Measurements from ENCODE around the gene CSGALNACT2. TPM values are rescaled to one million over a fixed set of nuclear protein-coding genes. Genes with fewer than 3 reads are reported as not detected.
A peak's percentile ranks its signal among the peaks of the same experiment; 100 is the strongest.

The CSGALNACT2 gene
- total and polyA plus RNA-seq, 2 of the 13 experiments (the other 11 are each of a cell fraction or from before 2014, with no cell fraction given) = 3.3 to 7.1 TPM

- TF ChIP-seq DZIP1 (CRISPR knock-in tag; IDR thresholded peaks at IDR 0.05) = no peak
- no peak for TF ChIP-seq GATAD1 (CRISPR knock-in tag; IDR thresholded peaks at IDR 0.05)
- TF ChIP-seq ASH2L (IDR thresholded peaks at IDR 0.05; ENCODE audit: insufficient read length, low read depth, low read length) = peak; percentile 30
- TF ChIP-seq RORA (CRISPR knock-in tag; IDR thresholded peaks at IDR 0.05) = no peak
- no peak for TF ChIP-seq ATF3 (CRISPR knock-in tag; IDR thresholded peaks at IDR 0.05)
- no peak for TF ChIP-seq RAD21 (CRISPR knock-in tag; IDR thresholded peaks at IDR 0.05)
- TF ChIP-seq ZFAT (CRISPR knock-in tag; conservative IDR thresholded peaks at IDR 0.05) = no peak
- TF ChIP-seq CREB1 (IDR thresholded peaks at IDR 0.05) = peak; percentile 45; the same call in 1 of the 2 replicates
- no peak for TF ChIP-seq CREB1 (CRISPR knock-in tag; IDR thresholded peaks at IDR 0.05)
- no peak for TF ChIP-seq ZNF816 (CRISPR knock-in tag; IDR thresholded peaks at IDR 0.05; ENCODE audit: borderline replicate concordance)
- TF ChIP-seq CC2D1A (CRISPR knock-in tag; IDR thresholded peaks at IDR 0.05) = no peak
- no peak for TF ChIP-seq ZNF20 (CRISPR knock-in tag; IDR thresholded peaks at IDR 0.05)
- peak; percentile 26; the same call in 1 of the 2 replicates for TF ChIP-seq MYPOP (CRISPR knock-in tag; IDR thresholded peaks at IDR 0.05)
- no peak for TF ChIP-seq ZFP1 (CRISPR knock-in tag; IDR thresholded peaks at IDR 0.05)
- 0 out of 2 replicates have a peak, but pooled peaks have one; percentile 11 for TF ChIP-seq HINFP (CRISPR knock-in tag; IDR thresholded peaks at IDR 0.05; ENCODE audit: low read depth)
- TF ChIP-seq SAP130 (CRISPR knock-in tag; IDR thresholded peaks at IDR 0.05; ENCODE audit: low read depth) = 0 out of 2 replicates have a peak, but pooled peaks have one; percentile 9
- TF ChIP-seq ZBTB7A (CRISPR knock-in tag; IDR thresholded peaks at IDR 0.05) = no peak
Measured at GRCh38 chr10:43138757-43139241, 554 bp downstream of the CSGALNACT2 start (continued).

Measured in HepG2 (cell line).